Heart left ventricle (tissue), 16 donors: ENCODE measurements around the gene PIP4K2A. TPM values are rescaled to one million over a fixed set of nuclear protein-coding genes. Genes with fewer than 3 reads are reported as not detected.

Experiments used
- ATAC-seq, 4 donors: fragments of 200-7000 bp; cut with Tn5 transposase; one replicate each; pipeline ENCODE4 v1.9.1; 2020 to 2022; ENCODE audit warnings: moderate library complexity in 4 of 4, mild to moderate bottlenecking in 3 of 4, moderate number of reproducible peaks in 1 of 4
- DNase-seq, 5 donors: peaks; one replicate each; pipeline ENCODE4 v3.0.0-alpha.2; 2020
- H3K27ac ChIP-seq, 12 donors: fragments of 200-600 bp; sonication (generic) in 4 of 12; one replicate each; pipeline versions ENCODE4 v1.5.0 to v1.8.0; 2016 to 2022; ENCODE audit warnings: mild to moderate bottlenecking in 2 of 12
- H3K27me3 ChIP-seq, 9 donors: fragments of 200-600 bp; sonication (generic) in 2 of 9; one replicate each; pipeline versions ENCODE4 v1.5.1 to v1.8.0; 2016 to 2022; ENCODE audit warnings: mild to moderate bottlenecking in 3 of 9
- H3K36me3 ChIP-seq, 9 donors: fragments of 200-600 bp; sonication (generic) in 2 of 9; one replicate each; pipeline versions ENCODE4 v1.5.0 to v1.8.0; 2018 to 2022; ENCODE audit warnings: mild to moderate bottlenecking in 2 of 9
- H3K4me1 ChIP-seq, 12 donors: fragments of 200-600 bp; sonication (generic) in 4 of 12; one replicate each; pipeline versions ENCODE4 v1.5.0 to v1.8.0; 2016 to 2022; ENCODE audit warnings: mild to moderate bottlenecking in 3 of 12
- H3K4me3 ChIP-seq, 12 donors: fragments of 200-600 bp; sonication (generic) in 4 of 12; one replicate each; pipeline versions ENCODE4 v1.5.0 to v1.8.0; 2017 to 2022; ENCODE audit warnings: mild to moderate bottlenecking in 9 of 12, moderate library complexity in 4 of 12
- H3K9me3 ChIP-seq, 12 donors: fragments of 200-600 bp; sonication (generic) in 4 of 12; one replicate each; pipeline versions ENCODE4 v1.5.0 to v1.8.0; 2016 to 2022; ENCODE audit warnings: mild to moderate bottlenecking in 1 of 12
- POLR2A ChIP-seq, 2 donors: fragments of 450-650 bp; IDR thresholded peaks; one replicate each; pipeline ENCODE4 v1.6.1; 2017; ENCODE audit warnings: antibody characterized with exemption in 2 of 2, mild to moderate bottlenecking in 2 of 2, moderate library complexity in 2 of 2
- WGBS, 4 donors: extraction: QIAGEN DNeasy Blood & Tissue Kit in 2 of 4; methylation state at CpG; one replicate each; pipeline versions ENCODE4 v1.1.5 to v1.1.7; 2013 to 2018; 5-methylcytosine and 5-hydroxymethylcytosine counted together
- intact Hi-C, 10 donors: fragments of 100-400 bp; cut with DNase I; formaldehyde crosslinking; loops; one replicate each; pipeline versions ENCODE4 v1.11.1 to v1.14.2; 2022
- polyA plus RNA-seq, 2 donors: library from polyadenylated mRNA; stranded (reverse); fragments of 200-250 nt; gene quantifications; one replicate each; pipeline ENCODE4 v1.2.3, GENCODE V29; 2013
- total RNA-seq, 9 donors: library from RNA; depleted of rRNA in 2 of 9; stranded (reverse); fragments of >200 nt in 2 of 9; fragmentation: NEBNext Ultra II Directional in 3 of 9; extraction: Animal tissue kit (Norgen Biotek cat#: 25700) in 3 of 9; gene quantifications; one replicate each; pipeline versions ENCODE4 v1.1.0 to v1.2.4, GENCODE V29; 2016 to 2023
- TF ChIP-seq, protein P1 (sequence below), 12 donors: fragments of 200-600 bp; sonication (generic) in 4 of 12; IDR thresholded peaks; one replicate each; pipeline versions ENCODE4 v1.5.0 to v1.8.0; 2018 to 2022; ENCODE audit warnings: antibody characterized with exemption in 12 of 12, mild to moderate bottlenecking in 5 of 12
- donor health status: ischemic (EF 13 %, LVEDD 7.1; RV severe dilation, severe dysfunction).
- donor health status: healthy with polysubstance abuse.
- donor health status: DM: no; HTN: yes; CAD: no.
- donor health status: DM: no; HTN: no; CAD: no.
- donor health status: ischemic (EF 25% LVEDD 6.9; RV normal size, moderate dysfunction).
- donor health status: ischemic (EF 25% LVEDD 5.7; RV mildly dilated, moderate dysfunction).
- donor health status: healthy.
- donor health status: DM: yes; HTN: yes; CAD: no.
- donor health status: ischemic (EF 35%, LVEDD 5.7; RV mildly dilated, moderate dysfunction).
- donor health status: nonischemic (EF 11% LVEDD 7.7; RV severe dilation, severe dysfunction).
- donor health status: DM: yes; HTN: yes; CAD: no.
- donor health status: PGD.
- donor health status: ischemic (EF 29% LVEDD 5.4; RV normal size, mild dysfunction).
- donor health status: nonischemic (EF 23%, LVEDD 6.1; RV moderate dilation, normal function).

PIP4K2A gene
- total and polyA plus RNA-seq, 11 donors = 4.0 to 35.6 (median 12.5) TPM

DNA sequence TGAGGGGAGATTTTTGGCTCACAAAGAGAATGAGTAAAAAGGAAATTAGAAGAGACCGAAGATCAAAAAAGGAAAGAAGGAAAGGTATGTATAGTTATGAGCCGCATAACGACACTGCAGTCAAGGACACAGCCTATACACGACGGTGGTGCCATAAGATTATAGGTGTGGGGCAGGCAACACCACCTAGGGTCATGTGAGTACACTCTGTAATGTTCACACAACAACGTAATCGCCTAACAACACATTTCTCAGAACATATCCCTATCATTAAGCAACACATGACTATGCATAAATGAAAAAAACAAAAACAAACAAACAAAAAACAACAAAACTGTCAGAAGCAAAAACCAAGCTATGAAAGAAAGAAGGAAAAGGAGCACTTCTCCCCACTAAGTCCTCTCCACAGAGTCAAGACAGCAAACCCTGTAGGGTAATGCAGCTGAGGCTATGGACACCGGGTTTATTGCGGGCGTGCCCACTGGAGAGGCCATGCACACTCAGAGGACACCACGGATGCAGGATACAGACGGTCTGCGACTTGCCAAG, 45.1 kb downstream of the PIP4K2A start:
- no peaks in the 10 kb centered on the region for H3K36me3 ChIP-seq
- intact Hi-C loops = no loop called here
- TF ChIP-seq, protein P1, sequence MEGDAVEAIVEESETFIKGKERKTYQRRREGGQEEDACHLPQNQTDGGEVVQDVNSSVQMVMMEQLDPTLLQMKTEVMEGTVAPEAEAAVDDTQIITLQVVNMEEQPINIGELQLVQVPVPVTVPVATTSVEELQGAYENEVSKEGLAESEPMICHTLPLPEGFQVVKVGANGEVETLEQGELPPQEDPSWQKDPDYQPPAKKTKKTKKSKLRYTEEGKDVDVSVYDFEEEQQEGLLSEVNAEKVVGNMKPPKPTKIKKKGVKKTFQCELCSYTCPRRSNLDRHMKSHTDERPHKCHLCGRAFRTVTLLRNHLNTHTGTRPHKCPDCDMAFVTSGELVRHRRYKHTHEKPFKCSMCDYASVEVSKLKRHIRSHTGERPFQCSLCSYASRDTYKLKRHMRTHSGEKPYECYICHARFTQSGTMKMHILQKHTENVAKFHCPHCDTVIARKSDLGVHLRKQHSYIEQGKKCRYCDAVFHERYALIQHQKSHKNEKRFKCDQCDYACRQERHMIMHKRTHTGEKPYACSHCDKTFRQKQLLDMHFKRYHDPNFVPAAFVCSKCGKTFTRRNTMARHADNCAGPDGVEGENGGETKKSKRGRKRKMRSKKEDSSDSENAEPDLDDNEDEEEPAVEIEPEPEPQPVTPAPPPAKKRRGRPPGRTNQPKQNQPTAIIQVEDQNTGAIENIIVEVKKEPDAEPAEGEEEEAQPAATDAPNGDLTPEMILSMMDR (IDR thresholded peaks at IDR 0.05) = no peak
- no peak for TF ChIP-seq POLR2A (IDR thresholded peaks at IDR 0.05)
- DNase-seq (no peak), ATAC-seq (no peak)
- 88 to 94% (median 92%) methylated on average over 13 of the region's 13 CpGs for WGBS, 4 donors
- no peaks in the 10 kb centered on the region for H3K9me3 ChIP-seq
- H3K27ac ChIP-seq = no peak overlapping the region
- H3K4me1 ChIP-seq = peaks cover 0 to 85% (median 20%) of the 10 kb centered on the region in 12 donors
- H3K4me3 ChIP-seq = no peak overlapping the region
- no peaks in the 10 kb centered on the region for H3K27me3 ChIP-seq

DNA sequence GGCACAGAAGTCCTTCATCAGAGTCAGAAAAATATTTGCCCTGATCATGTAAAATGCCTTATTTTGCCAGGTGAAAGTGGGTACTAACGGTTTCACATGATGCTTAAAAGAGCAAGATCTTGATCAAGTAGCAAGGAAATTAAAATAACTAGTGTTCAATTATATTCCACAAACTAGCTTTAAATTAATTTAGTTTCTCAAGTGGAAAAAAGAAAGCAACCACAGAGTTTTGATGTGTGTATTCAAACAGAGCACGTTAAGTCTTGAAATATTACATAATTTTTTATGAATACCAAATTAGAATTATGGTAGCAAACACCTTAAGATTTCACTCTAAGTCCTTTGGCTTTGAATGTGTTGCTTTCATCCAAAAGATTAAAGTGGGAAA, 47.3 kb downstream of the PIP4K2A start:
- Histone ChIP-seq H3K36me3 (no peaks in the 10 kb centered on the region), H3K27me3 (no peaks in the 10 kb centered on the region), H3K9me3 (no peaks in the 10 kb centered on the region), H3K4me1 (peaks cover 0 to 77% (median 9%) of the 10 kb centered on the region in 12 donors), H3K27ac (peak overlapping the region in 1 of 12 donors; percentile 14), H3K4me3 (peak overlapping the region in 1 of 12 donors; percentile 29)
- intact Hi-C loops = no loop called here
- no peak for DNase-seq
- ATAC-seq = no peak
- TF ChIP-seq, protein P1 (IDR thresholded peaks at IDR 0.05) = no peak
- no peak for TF ChIP-seq POLR2A (IDR thresholded peaks at IDR 0.05)
- WGBS, 4 donors = 90 to 93% (median 91%) methylated on average over 2 of the region's 2 CpGs

DNA sequence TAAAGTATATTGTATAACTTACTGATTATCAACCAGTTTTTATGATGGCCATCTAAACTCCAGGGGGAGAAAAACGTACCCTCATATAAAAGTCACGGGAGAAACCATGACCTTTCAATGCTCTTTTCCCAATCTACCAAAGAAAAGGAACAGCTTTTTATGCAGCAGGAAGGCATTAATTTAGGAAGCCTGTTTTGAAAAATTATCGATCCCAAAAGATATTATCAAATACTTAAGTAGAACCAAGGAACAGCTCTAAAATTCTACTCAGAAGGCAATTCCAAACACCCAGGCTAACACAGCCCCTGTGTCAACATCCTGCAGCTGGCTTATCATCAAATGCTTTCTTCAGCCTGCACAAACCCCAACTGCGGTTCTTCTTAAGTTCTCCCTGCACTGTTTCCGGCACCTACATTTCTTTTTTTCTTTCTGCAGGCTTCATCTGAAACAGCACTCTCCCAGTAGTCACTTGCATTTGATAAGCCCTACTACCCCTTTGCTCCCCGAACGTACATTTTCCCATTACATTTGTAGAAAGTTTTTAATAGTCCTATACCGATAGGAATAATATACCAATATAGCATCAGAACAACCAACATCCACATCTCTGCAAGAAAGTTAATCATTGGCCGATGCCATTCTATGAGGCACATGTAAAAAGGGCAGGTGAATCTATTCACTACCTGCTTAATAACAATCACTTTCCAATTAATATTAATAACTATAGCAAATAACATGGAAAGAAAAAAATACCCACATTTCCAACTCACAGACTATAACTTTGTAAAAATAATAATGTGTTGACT, 47.9 kb downstream of the PIP4K2A start:
- DNase-seq = no peak
- intact Hi-C loops = no loop called here
- peak overlapping the region in 1 of 12 donors; percentile 14 for H3K27ac ChIP-seq
- H3K4me3 ChIP-seq = peak overlapping the region in 1 of 12 donors; percentile 29
- H3K36me3 ChIP-seq = no peaks in the 10 kb centered on the region
- peak in 3 of 4 donors; percentile 51 to 60 (median 59) for ATAC-seq
- no peaks in the 10 kb centered on the region for H3K27me3 ChIP-seq
- TF ChIP-seq, protein P1 (IDR thresholded peaks at IDR 0.05) = no peak
- TF ChIP-seq POLR2A (IDR thresholded peaks at IDR 0.05) = no peak
- 51 to 63% (median 59%) methylated on average over 9 of the region's 9 CpGs for WGBS, 4 donors
- peaks cover 0 to 77% (median 9%) of the 10 kb centered on the region in 12 donors for H3K4me1 ChIP-seq
- H3K9me3 ChIP-seq = no peaks in the 10 kb centered on the region

DNA sequence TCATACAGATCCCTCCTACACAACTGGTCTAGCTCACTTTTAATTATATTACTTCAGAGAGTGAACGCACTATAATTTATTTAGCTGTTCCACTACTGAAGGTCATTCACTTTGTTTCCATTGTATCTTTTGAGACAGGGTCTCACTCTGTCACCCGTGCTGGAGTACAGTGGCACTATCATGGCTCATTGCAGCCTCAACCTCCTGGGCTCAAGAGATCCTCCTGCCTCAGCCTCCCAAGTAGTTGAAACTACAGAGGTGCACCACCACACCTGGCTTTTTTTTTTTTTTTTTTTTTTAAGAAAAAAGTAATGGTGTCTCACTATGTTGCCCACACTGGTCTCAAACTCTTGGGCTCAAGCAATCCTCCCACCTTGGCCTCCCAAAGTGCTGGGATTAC, 49.0 kb downstream of the PIP4K2A start:
- Histone ChIP-seq H3K27me3 (no peaks in the 10 kb centered on the region), H3K9me3 (no peaks in the 10 kb centered on the region), H3K36me3 (no peaks in the 10 kb centered on the region), H3K4me3 (no peak overlapping the region), H3K27ac (no peak overlapping the region), H3K4me1 (peaks cover 0 to 69% (median 3%) of the 10 kb centered on the region in 12 donors)
- TF ChIP-seq POLR2A (IDR thresholded peaks at IDR 0.05) = no peak
- intact Hi-C loops = no loop called here
- ATAC-seq (no peak), DNase-seq (no peak)
- 95 to 100% (median 98%) methylated on average over 2 of the region's 2 CpGs for WGBS, 4 donors
